ENCODE data around the gene NEMP1.
"Not testable (repeated sequence)": the region's sequence is repeated elsewhere in the genome, so short reads cannot be mapped to it uniquely, and the experiment has no call there.

NEMP1 gene

GRCh38 chr12:57025196-57025595 is 53.4 kb downstream of the NEMP1 start:
- Mint-ChIP-seq H3K27ac (no peak overlapping the region), H3K4me3 (no peak overlapping the region), H3K4me1 (ENCODE audit: low read depth) (peaks cover 14% of the 10 kb centered on the region)

GRCh38 chr12:57022324-57022723 is 56.3 kb downstream of the NEMP1 start:
- DNase-seq (ENCODE audit: low spot score); H3K4me3 Mint-ChIP-seq; H3K27me3 Mint-ChIP-seq (ENCODE audit: low read depth); H3K4me1 Mint-ChIP-seq (ENCODE audit: low read depth); H3K27ac Mint-ChIP-seq; H3K9me3 Mint-ChIP-seq; H3K36me3 Mint-ChIP-seq (ENCODE audit: low read depth): not testable (repeated sequence)

More at GRCh38 chr12:57025196-57025595, 53.4 kb downstream of the NEMP1 start:
- no peak for DNase-seq (ENCODE audit: low spot score)
- Mint-ChIP-seq H3K27me3 (ENCODE audit: low read depth) (no peaks in the 10 kb centered on the region), H3K36me3 (ENCODE audit: low read depth) (no peaks in the 10 kb centered on the region), H3K9me3 (no peaks in the 10 kb centered on the region)

DNA sequence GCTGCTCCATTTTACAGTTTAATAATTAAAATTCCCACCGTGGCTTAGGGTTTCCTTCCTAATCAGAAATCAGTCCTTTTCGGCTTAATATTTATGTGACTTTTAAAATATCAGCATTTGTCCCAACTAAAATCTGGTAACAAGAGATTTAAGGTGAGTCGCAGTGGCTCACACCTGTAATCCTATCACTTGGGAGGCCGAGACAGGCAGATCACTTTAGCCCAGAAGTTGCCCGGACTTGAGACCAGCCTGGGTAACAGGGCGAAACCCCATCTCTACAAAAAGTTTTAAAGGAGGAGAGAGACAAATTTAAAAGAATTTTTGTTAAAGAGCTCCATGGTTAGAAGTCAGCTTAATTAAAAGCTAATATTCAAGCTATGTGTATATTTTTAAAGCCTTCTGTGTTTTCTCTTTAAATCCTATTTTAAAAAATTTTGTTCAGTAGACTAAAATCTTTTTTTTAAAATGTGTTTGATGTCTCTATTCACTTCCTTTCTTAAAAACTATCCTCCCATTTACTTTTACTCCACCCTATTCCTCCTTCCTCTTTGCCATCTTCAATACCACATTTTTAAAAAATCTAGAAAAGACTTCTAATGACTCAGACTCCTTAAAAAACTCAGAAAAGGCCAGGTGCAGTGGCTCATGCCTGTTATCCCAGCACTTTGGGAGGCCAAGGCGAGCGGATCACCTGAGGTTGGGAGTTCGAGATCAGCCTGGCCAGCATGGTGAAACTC is 58.4 kb downstream of the NEMP1 start:
- Mint-ChIP-seq H3K27me3 (ENCODE audit: low read depth) (peaks cover 2% of the 10 kb centered on the region), H3K36me3 (ENCODE audit: low read depth) (no peaks in the 10 kb centered on the region), H3K4me1 (ENCODE audit: low read depth) (peaks cover 5% of the 10 kb centered on the region), H3K27ac (peak overlapping the region; percentile 54), H3K9me3 (no peaks in the 10 kb centered on the region), H3K4me3 (no peak overlapping the region)
- DNase-seq (ENCODE audit: low spot score): no peak

- Mint-ChIP-seq H3K27ac (no peak overlapping the region), H3K27me3 (ENCODE audit: low read depth) (peaks cover 10% of the 10 kb centered on the region), H3K36me3 (ENCODE audit: low read depth) (no peaks in the 10 kb centered on the region), H3K4me1 (ENCODE audit: low read depth) (peaks cover 5% of the 10 kb centered on the region), H3K4me3 (no peak overlapping the region), H3K9me3 (no peaks in the 10 kb centered on the region)
- no peak for DNase-seq (ENCODE audit: low spot score)
Measured at GRCh38 chr12:57018906-57019305, 59.7 kb downstream of the NEMP1 start.

DNA sequence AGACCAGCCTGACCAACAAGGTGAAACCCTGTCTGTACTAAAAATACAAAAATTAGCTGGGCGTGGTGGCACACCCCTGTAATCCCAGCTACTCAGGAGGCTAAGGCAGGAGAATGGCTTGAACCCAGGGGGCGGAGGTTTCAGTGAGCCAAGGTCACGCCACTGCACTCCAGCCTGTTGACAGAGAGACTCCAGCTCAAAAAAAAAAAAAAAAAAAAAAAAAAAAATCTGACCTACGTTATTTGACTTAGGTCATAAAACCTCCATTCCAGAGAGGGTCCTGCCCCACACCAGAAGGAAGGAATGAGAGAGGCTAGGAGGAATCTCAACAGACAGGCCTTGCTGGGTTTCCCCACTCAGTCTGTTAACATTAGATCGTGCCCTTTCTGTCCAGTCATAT is 60.2 kb downstream of the NEMP1 start:
- H3K36me3 Mint-ChIP-seq (ENCODE audit: low read depth); H3K4me3 Mint-ChIP-seq; H3K27ac Mint-ChIP-seq; H3K9me3 Mint-ChIP-seq; H3K4me1 Mint-ChIP-seq (ENCODE audit: low read depth); DNase-seq (ENCODE audit: low spot score): not testable (repeated sequence)
- H3K27me3 Mint-ChIP-seq (ENCODE audit: low read depth): peaks cover 12% of the 10 kb centered on the region

DNA sequence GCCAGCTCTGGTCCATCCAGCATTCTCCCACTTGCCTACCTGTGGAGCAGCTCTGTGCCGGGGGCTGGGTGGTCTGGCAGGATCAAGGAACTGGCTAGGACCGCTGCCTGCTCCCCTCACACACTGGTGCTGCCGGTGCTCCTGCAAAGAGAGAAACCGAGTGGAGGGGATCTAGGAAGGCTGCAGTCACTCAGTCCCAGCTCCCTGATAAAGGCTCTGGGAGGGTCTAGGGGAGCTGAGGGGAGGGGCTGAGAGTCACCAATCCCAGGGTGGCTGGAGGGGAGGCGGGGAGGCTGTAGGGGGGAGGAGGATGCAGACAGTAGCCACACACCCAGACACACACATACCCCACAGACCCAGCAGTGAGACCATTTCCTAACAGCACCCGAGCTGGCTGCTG is 62.2 kb downstream of the NEMP1 start, which contains the start of gene TAC3:
TAC3 (minus strand) TSS at position 182 of the 400 bp plus-strand sequence. CDS start 732 bp downstream, outside the sequence.
- H3K4me3 Mint-ChIP-seq: no peak within 1 kb of the TSS
- H3K27ac Mint-ChIP-seq: no peak within 1 kb of the TSS
- peaks cover 18% of the 10 kb centered on the region for H3K4me1 Mint-ChIP-seq (ENCODE audit: low read depth)
- DNase-seq (ENCODE audit: low spot score): no peak
- peaks cover 12% of the 10 kb centered on the region for H3K27me3 Mint-ChIP-seq (ENCODE audit: low read depth)
- H3K36me3 Mint-ChIP-seq (ENCODE audit: low read depth): no peaks in the 10 kb centered on the region
- H3K9me3 Mint-ChIP-seq: no peaks in the 10 kb centered on the region

DNA sequence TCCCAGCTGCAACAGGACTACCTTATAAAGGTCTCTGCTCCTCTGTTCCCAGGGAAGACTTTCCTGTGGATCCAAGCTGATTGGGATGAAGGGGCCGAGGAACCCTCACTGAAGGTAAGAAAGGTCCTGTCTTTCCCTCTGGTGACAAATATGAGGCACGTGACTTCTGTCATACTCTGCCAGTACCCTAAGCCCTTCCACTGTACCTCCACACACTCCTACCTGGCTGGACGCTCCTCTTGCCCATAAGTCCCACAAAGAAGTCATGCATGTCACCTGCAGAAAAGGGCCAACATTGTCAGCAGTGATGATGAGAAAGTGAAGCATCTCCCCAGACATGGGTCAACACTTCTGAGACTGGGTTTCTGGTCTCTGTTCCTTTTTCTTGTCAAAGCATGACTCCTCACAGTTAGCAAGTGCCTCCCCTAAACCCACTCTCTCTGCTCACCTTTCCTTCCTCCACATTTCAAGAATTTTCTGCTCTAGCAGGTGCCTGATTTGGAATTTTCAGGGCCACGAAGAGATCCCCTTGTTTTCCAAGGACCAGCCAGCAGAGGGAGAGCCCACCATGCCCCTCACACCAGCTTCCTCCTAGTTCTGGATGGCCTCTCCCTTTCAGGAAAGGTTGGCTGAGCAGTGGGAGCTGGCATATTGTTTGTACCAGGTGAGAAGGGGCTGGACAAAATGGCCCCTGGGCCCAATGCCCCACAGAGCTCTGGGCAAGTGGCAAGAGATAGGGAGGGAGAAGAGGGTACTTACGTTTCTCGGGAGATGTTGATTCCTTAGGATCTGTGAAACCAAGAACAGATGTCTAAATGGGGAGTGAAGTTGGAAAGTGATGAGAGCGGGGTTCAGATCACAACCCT is 65.8 kb downstream of the NEMP1 start:
- H3K27ac Mint-ChIP-seq: no peak overlapping the region
- peaks cover 33% of the 10 kb centered on the region for H3K4me1 Mint-ChIP-seq (ENCODE audit: low read depth)
- H3K27me3 Mint-ChIP-seq (ENCODE audit: low read depth): peaks cover 12% of the 10 kb centered on the region
- no peaks in the 10 kb centered on the region for H3K9me3 Mint-ChIP-seq
- no peak for DNase-seq (ENCODE audit: low spot score)
- H3K4me3 Mint-ChIP-seq: no peak overlapping the region
- no peaks in the 10 kb centered on the region for H3K36me3 Mint-ChIP-seq (ENCODE audit: low read depth)

- peak; percentile 29 for DNase-seq (ENCODE audit: low spot score)
- peak overlapping the region; percentile 64 for H3K27ac Mint-ChIP-seq
- H3K9me3 Mint-ChIP-seq: no peaks in the 10 kb centered on the region
- H3K36me3 Mint-ChIP-seq (ENCODE audit: low read depth): no peaks in the 10 kb centered on the region
- peaks cover 42% of the 10 kb centered on the region for H3K4me1 Mint-ChIP-seq (ENCODE audit: low read depth)
- H3K4me3 Mint-ChIP-seq: peak overlapping the region; percentile 47
- peaks cover 12% of the 10 kb centered on the region for H3K27me3 Mint-ChIP-seq (ENCODE audit: low read depth)
Measured at GRCh38 chr12:57011438-57012424, 66.9 kb downstream of the NEMP1 start.

DNA sequence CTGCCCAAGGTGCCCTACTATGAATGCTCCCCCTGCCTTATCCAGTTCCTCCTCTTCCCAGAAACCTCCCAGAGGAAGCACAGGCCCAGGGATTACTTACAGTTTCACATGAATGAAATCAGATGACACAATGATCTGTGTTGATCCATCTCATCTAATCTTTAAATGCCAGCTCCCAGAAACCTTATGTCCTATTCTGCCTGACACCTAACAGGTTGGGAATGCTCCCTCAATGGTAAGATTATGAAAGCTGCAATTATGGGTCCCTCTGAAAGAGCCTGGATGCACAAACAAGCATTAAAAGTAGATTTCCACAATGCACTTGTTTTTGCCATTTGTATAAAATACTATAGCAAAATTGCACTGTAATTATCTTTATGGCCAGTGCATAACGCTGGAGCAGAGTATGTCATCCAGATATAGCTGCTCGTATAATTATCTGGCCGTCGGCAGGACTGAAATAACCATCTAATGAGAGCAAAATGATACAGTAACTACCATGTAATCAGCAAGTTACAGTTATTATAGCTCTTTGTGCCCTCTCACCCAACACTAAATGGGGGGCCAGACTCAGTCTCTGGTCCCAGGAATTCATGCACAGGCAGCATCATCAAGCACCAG is 67.9 kb downstream of the NEMP1 start:
- DNase-seq (ENCODE audit: low spot score): no peak
- Mint-ChIP-seq H3K4me3 (no peak overlapping the region), H3K27ac (no peak overlapping the region), H3K9me3 (no peaks in the 10 kb centered on the region), H3K4me1 (ENCODE audit: low read depth) (peaks cover 44% of the 10 kb centered on the region), H3K27me3 (ENCODE audit: low read depth) (peaks cover 12% of the 10 kb centered on the region), H3K36me3 (ENCODE audit: low read depth) (no peaks in the 10 kb centered on the region)

DNA sequence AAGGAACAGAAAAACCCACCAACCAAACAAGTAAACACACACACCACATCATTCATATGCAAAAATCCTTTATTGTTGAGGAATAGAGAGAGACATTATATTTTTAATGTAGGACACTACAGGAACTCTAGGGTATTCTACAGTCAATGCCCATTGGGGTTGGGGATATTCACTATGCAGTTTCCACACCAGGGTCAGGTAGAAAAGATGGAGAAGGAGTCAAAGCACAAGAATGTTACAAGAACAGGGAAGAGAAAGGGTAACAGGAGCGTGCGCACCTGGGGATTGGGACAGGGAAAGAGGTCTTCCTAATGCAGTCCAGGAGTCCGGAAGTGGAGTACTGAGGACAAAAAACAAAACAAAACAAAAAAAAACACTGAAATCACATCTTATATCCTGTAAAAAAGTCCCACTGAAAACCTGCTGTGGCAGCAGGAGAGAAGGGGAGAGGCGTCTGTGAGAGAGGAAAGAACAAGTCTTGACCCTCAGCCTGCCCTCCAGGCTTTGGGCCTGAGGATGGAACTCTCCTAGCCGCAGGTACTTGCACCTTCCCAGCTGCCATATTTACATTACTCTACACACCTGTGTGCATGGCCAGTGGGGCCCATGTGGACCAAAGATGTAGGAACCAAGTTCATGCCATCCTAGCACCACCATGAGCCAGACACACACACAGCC is 68.5 kb downstream of the NEMP1 start:
- DNase-seq (ENCODE audit: low spot score): no peak
- no peak overlapping the region for H3K4me3 Mint-ChIP-seq
- H3K4me1 Mint-ChIP-seq (ENCODE audit: low read depth): peaks cover 50% of the 10 kb centered on the region
- no peak overlapping the region for H3K27ac Mint-ChIP-seq
- peaks cover 3% of the 10 kb centered on the region for H3K36me3 Mint-ChIP-seq (ENCODE audit: low read depth)
- peaks cover 10% of the 10 kb centered on the region for H3K27me3 Mint-ChIP-seq (ENCODE audit: low read depth)
- no peaks in the 10 kb centered on the region for H3K9me3 Mint-ChIP-seq

GRCh38 chr12:57008178-57008577 is 70.4 kb downstream of the NEMP1 start:
- H3K27ac Mint-ChIP-seq: peak overlapping the region; percentile 61

GRCh38 chr12:57006809-57007475 is 71.6 kb downstream of the NEMP1 start:
- Mint-ChIP-seq H3K9me3 (no peaks in the 10 kb centered on the region), H3K27me3 (ENCODE audit: low read depth) (no peaks in the 10 kb centered on the region), H3K4me3 (peak overlapping the region; percentile 90), H3K27ac (peak overlapping the region; percentile 91), H3K4me1 (ENCODE audit: low read depth) (peaks cover 48% of the 10 kb centered on the region), H3K36me3 (ENCODE audit: low read depth) (peaks cover 24% of the 10 kb centered on the region)
- no peak for DNase-seq (ENCODE audit: low spot score)

More at GRCh38 chr12:57008178-57008577, 70.4 kb downstream of the NEMP1 start:
- Mint-ChIP-seq H3K36me3 (ENCODE audit: low read depth) (peaks cover 15% of the 10 kb centered on the region), H3K27me3 (ENCODE audit: low read depth) (no peaks in the 10 kb centered on the region), H3K4me3 (no peak overlapping the region), H3K9me3 (no peaks in the 10 kb centered on the region), H3K4me1 (ENCODE audit: low read depth) (peaks cover 55% of the 10 kb centered on the region)
- DNase-seq (ENCODE audit: low spot score): no peak
